Upper lobe of right lung (tissue), 1 donor: Measurements from ENCODE around the gene PHF14. TPM values are rescaled to one million over a fixed set of nuclear protein-coding genes. Genes with fewer than 3 reads are reported as not detected.

Experiments used
- ATAC-seq: fragments of 200-7000 bp; cut with Tn5 transposase; one replicate; pipeline ENCODE4 v1.9.1; 2020; ENCODE audit warnings: mild to moderate bottlenecking, moderate library complexity
- DNase-seq: peaks from one replicate; pipeline ENCODE4 v3.0.0-alpha.2; 2020
- H3K27ac ChIP-seq: fragments of 200-600 bp; one replicate; pipeline ENCODE4 v1.8.0; 2022
- H3K27me3 ChIP-seq: fragments of 200-600 bp; one replicate; pipeline ENCODE4 v1.8.0; 2022; ENCODE audit warnings: mild to moderate bottlenecking
- H3K36me3 ChIP-seq: fragments of 200-600 bp; one replicate; pipeline ENCODE4 v1.8.0; 2022
- H3K4me1 ChIP-seq: fragments of 200-600 bp; one replicate; pipeline ENCODE4 v1.8.0; 2022
- H3K4me3 ChIP-seq: fragments of 200-600 bp; one replicate; pipeline ENCODE4 v1.8.0; 2022; ENCODE audit warnings: mild to moderate bottlenecking
- H3K9me3 ChIP-seq: fragments of 200-600 bp; one replicate; pipeline ENCODE4 v1.8.0; 2022
- intact Hi-C: fragments of 100-400 bp; cut with DNase I; formaldehyde crosslinking; loops from one replicate; pipeline ENCODE4 v1.11.0; 2022
- total RNA-seq: library from RNA; stranded (reverse); fragmentation: NEBNext Ultra II Directional; extraction: Animal tissue kit (Norgen Biotek cat#: 25700); gene quantifications from one replicate; pipeline ENCODE4 v1.2.1, GENCODE V29; 2021
- TF ChIP-seq, protein P1 (sequence below): fragments of 200-600 bp; IDR thresholded peaks from one replicate; pipeline ENCODE4 v1.8.0; 2022; ENCODE audit warnings: antibody characterized with exemption
- donor health status: DM: no; HTN: yes; CAD: no; lungs with severe emphysema.

Gene PHF14
- total RNA-seq, 1 donor from 2014 or later = 30.4 TPM

DNA sequence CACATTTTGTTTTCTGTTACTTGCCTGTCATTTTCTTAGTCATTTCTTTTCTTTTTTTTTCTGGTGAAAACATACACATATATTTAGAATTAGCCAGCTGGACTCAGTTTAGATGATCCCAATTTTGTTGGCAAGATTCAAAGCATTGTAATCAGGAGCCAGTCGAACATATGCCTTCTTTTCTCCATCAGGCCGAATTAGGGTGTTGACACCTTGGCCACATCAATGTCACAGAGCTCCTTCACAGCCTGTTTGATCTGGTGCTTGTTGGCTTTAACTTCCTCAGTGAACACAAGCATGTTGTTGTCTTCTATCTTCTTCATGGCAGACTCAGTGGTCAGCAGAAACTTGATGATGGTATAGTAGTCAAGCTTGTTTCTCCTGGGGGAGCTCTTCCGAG is 32.6 kb downstream of the PHF14 start:
- Histone ChIP-seq H3K4me3 (no peak overlapping the region), H3K36me3 (no peaks in the 10 kb centered on the region), H3K27ac (no peak overlapping the region), H3K9me3 (no peaks in the 10 kb centered on the region), H3K4me1 (no peaks in the 10 kb centered on the region), H3K27me3 (no peaks in the 10 kb centered on the region)
- intact Hi-C loops = no loop called here
- DNase-seq (no peak), ATAC-seq (no peak)
- TF ChIP-seq, protein P1, sequence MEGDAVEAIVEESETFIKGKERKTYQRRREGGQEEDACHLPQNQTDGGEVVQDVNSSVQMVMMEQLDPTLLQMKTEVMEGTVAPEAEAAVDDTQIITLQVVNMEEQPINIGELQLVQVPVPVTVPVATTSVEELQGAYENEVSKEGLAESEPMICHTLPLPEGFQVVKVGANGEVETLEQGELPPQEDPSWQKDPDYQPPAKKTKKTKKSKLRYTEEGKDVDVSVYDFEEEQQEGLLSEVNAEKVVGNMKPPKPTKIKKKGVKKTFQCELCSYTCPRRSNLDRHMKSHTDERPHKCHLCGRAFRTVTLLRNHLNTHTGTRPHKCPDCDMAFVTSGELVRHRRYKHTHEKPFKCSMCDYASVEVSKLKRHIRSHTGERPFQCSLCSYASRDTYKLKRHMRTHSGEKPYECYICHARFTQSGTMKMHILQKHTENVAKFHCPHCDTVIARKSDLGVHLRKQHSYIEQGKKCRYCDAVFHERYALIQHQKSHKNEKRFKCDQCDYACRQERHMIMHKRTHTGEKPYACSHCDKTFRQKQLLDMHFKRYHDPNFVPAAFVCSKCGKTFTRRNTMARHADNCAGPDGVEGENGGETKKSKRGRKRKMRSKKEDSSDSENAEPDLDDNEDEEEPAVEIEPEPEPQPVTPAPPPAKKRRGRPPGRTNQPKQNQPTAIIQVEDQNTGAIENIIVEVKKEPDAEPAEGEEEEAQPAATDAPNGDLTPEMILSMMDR = no peak

DNA sequence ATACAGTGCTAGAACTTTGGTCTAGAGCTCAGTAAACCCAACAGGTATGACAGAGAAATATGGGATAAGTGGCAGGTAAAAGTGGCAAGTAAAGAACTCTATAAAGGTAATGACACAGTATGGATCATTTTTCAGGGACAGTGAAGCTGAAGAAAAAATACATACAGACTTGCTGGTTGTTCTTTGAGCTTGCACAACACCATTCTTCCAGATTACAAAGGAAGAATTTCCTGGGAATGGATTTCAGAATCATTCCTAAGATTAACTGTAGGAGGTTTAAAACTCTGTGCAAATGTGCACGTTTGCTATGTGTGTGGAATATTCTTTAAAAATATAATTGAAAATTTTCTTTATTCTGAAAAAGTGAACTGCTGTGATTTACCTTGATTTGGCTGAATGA is 36.0 kb downstream of the PHF14 start:
- Histone ChIP-seq H3K27ac (no peak overlapping the region), H3K36me3 (peaks cover 9% of the 10 kb centered on the region), H3K9me3 (no peaks in the 10 kb centered on the region), H3K4me3 (no peak overlapping the region), H3K4me1 (no peaks in the 10 kb centered on the region), H3K27me3 (no peaks in the 10 kb centered on the region)
- no peak for ATAC-seq
- intact Hi-C loops = no loop called here
- TF ChIP-seq, protein P1 = no peak
- DNase-seq = no peak

DNA sequence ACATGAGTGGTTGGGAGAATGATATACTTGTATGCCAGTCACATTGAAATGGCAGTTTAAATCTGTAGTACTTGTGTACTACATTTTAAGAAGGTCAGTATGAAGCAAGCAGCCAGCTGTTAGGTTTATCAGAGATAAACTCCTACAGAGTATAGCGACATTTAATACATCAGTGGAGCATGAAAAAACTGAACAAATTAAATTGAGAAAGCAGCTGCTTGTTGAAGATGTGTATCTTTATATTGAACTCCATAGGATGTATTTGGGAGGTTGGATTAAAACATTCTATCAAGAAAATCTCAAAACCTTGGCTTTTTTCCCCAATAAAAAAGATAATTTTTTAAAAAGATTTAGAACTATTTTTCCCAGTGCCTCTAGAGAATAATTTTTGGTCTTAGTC is 47.8 kb downstream of the PHF14 start:
- intact Hi-C loops = no loop called here
- peaks cover 14% of the 10 kb centered on the region for H3K36me3 ChIP-seq
- H3K9me3 ChIP-seq = no peaks in the 10 kb centered on the region
- no peak for DNase-seq
- H3K27me3 ChIP-seq = no peaks in the 10 kb centered on the region
- no peak overlapping the region for H3K4me3 ChIP-seq
- TF ChIP-seq, protein P1 = no peak
- no peak for ATAC-seq
- no peak overlapping the region for H3K27ac ChIP-seq
- no peaks in the 10 kb centered on the region for H3K4me1 ChIP-seq

DNA sequence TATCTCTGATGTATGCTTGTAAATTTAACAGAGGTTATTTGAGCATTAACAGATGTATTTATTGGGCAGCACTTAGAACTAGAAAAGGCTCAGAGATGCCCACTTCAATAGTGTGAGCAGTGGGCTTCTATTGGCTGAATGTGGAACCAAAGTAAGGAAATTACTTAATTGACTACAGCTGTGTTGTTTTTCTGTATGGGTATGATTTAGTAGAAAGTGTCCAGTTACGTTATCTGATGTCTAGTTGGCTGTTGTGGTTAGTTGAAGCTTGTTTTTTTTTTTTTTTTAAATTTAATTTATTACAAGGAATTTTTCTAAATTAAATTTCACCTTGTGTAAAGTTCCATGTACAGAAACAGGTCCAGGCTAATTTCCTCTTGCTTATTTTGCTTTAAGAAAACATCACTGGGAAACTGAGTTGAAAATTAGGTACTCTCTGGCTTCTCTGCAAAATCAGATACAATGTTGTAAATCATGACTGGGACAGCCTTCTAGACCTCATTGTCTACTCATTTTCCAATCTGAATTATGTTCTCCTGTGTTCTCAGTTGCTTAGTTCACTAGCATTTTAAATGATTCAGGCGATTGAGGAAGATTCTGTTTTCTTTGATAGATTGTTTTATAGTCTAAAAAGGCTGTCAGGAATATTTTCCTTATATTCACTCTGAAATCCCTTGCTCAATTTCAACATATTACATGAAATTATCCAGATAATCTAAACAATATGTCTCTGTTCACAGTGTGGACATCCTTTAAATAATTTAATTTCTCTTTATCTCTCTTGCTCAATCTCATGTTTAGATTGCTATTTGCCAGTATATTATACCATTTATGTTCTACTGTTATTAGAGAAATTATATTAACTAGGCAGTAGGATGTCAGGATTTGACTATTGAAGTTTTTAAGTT is 53.0 kb downstream of the PHF14 start:
- intact Hi-C loops = no loop called here
- Histone ChIP-seq H3K4me1 (no peaks in the 10 kb centered on the region), H3K27me3 (no peaks in the 10 kb centered on the region), H3K4me3 (no peak overlapping the region), H3K27ac (no peak overlapping the region), H3K9me3 (no peaks in the 10 kb centered on the region), H3K36me3 (peaks cover 20% of the 10 kb centered on the region)
- TF ChIP-seq, protein P1 = no peak
- DNase-seq = no peak
- no peak for ATAC-seq

DNA sequence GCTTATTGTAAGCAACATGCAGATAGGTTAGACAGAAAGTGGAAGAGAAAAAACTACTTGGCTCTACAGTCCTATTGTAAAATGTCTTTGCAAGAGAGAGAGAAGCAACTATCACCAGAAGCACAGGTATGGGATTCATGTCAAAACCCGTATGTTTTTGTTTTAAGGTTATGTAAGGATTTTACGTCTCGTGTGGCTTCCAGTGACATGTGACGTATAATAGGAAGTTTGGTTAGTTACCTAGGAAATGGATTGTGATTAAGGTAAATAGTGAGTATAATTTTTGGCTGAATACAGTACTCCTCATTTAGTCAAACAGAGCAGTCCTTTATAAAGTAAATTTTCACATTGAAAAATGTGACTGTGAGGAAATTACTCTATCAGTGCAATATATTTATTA is 62.0 kb downstream of the PHF14 start:
- ATAC-seq (no peak), DNase-seq (no peak)
- intact Hi-C loops = no loop called here
- H3K27me3 ChIP-seq = no peaks in the 10 kb centered on the region
- H3K4me1 ChIP-seq = no peaks in the 10 kb centered on the region
- H3K4me3 ChIP-seq = no peak overlapping the region
- TF ChIP-seq, protein P1 = no peak
- H3K36me3 ChIP-seq = peaks cover 25% of the 10 kb centered on the region
- H3K9me3 ChIP-seq = no peaks in the 10 kb centered on the region
- no peak overlapping the region for H3K27ac ChIP-seq
